ENCODE results near the gene CDK5. TPM values are rescaled to one million over a fixed set of nuclear protein-coding genes. Genes with fewer than 3 reads are reported as not detected.

CDK5 gene
- polyA plus RNA-seq, 1 experiment: 23.8 TPM

DNA sequence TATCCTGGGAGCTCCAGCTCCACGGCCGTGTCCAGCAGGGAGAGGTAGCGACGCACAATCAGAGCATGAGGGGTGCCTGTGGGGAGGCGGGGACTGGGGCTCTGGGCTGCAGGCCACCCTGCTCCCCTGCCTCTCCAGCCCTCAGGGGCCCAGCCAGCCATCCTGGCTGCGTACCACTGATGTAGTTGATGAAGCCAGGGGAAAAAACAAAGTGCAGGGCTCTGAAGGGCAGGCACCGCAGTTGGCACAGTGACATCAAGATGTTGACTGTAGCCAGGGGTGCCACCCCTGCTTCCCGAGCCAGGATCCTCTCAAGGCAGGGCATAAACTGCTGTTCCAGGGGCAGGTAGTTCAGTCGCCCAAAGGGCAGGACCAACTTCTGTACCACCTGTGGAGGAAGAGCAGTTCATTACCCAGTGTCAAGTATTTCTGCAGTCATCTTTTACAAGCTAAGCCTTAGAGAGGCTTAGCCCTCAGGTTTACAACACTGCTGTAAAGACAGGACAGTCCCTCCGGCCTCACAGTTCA lies 20.1 kb upstream of the CDK5 start:
- Histone ChIP-seq H3K4me3 (ENCODE audit: low read depth, low read length) (no peak overlapping the region), H3K27ac (ENCODE audit: low read depth, low read length) (no peak overlapping the region), H3K27me3 (ENCODE audit: control insufficient read depth, insufficient read depth, low read length) (no peaks in the 10 kb centered on the region), H3K9me3 (ENCODE audit: control insufficient read depth, insufficient read depth, low read length) (peaks cover 3% of the 10 kb centered on the region; the same call in 1 of the 2 replicates)
- CTCF ChIA-PET: interaction anchor here (1.1 to 1.7 kb wide), 2 partner anchors 15 to 33 kb away, joined by 4 to 5 read pairs; no protein-coding TSS in a partner anchor
- DNase-seq (ENCODE audit: low read depth, low spot score): no peak
- POLR2A ChIA-PET: interaction anchor here (0.9 kb wide), 1 partner anchor 33 kb away, joined by 4 read pairs; no protein-coding TSS in a partner anchor
- TF ChIP-seq, protein P1, sequence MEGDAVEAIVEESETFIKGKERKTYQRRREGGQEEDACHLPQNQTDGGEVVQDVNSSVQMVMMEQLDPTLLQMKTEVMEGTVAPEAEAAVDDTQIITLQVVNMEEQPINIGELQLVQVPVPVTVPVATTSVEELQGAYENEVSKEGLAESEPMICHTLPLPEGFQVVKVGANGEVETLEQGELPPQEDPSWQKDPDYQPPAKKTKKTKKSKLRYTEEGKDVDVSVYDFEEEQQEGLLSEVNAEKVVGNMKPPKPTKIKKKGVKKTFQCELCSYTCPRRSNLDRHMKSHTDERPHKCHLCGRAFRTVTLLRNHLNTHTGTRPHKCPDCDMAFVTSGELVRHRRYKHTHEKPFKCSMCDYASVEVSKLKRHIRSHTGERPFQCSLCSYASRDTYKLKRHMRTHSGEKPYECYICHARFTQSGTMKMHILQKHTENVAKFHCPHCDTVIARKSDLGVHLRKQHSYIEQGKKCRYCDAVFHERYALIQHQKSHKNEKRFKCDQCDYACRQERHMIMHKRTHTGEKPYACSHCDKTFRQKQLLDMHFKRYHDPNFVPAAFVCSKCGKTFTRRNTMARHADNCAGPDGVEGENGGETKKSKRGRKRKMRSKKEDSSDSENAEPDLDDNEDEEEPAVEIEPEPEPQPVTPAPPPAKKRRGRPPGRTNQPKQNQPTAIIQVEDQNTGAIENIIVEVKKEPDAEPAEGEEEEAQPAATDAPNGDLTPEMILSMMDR (IDR thresholded peaks at IDR 0.05; ENCODE audit: low read depth, low read length): no peak

- POLR2A ChIA-PET: no interaction called here
- Histone ChIP-seq H3K27ac (ENCODE audit: low read depth, low read length) (no peak overlapping the region), H3K9me3 (ENCODE audit: control insufficient read depth, insufficient read depth, low read length) (peaks cover 3% of the 10 kb centered on the region; the same call in 1 of the 2 replicates), H3K4me3 (ENCODE audit: low read depth, low read length) (no peak overlapping the region), H3K27me3 (ENCODE audit: control insufficient read depth, insufficient read depth, low read length) (no peaks in the 10 kb centered on the region)
- CTCF ChIA-PET: interaction anchor here (0.9 to 1.7 kb wide), 3 partner anchors 14 to 34 kb away, joined by 3 to 5 read pairs (median 4); no protein-coding TSS in a partner anchor
- no peak for DNase-seq (ENCODE audit: low read depth, low spot score)
- TF ChIP-seq, protein P1 (IDR thresholded peaks at IDR 0.05; ENCODE audit: low read depth, low read length): peak; percentile 52
Measured at GRCh38 chr7:151076863-151077704, 19.4 kb upstream of the CDK5 start.

DNA sequence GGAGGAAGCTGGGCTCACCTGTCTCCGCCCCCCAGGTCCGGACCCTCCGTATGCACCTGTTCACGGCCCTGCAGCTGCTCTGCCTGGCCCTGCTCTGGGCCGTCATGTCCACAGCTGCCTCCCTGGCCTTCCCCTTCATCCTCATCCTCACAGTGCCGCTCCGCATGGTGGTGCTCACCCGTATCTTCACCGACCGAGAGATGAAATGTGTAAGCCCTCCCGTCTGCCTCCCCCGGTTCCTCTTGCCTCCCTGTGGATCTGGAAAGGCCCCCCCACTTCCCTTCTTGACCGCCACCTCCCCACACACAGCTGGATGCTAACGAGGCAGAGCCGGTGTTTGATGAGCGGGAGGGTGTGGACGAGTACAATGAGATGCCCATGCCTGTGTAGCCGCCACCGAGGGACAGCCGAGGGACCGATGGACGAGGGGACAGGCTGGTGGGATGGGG lies 18.3 kb upstream of the CDK5 start:
- TF ChIP-seq, protein P1 (IDR thresholded peaks at IDR 0.05; ENCODE audit: low read depth, low read length): no peak
- no peak for DNase-seq (ENCODE audit: low read depth, low spot score)
- CTCF ChIA-PET: interaction anchor here (0.9 kb wide), 1 partner anchor 15 kb away, joined by 3 read pairs; no protein-coding TSS in a partner anchor
- Histone ChIP-seq H3K27ac (ENCODE audit: low read depth, low read length) (no peak overlapping the region), H3K9me3 (ENCODE audit: control insufficient read depth, insufficient read depth, low read length) (peaks cover 3% of the 10 kb centered on the region; the same call in 1 of the 2 replicates), H3K27me3 (ENCODE audit: control insufficient read depth, insufficient read depth, low read length) (no peaks in the 10 kb centered on the region), H3K4me3 (ENCODE audit: low read depth, low read length) (no peak overlapping the region)
- POLR2A ChIA-PET: interaction anchor here (0.6 kb wide), 1 partner anchor 29 kb away, joined by 3 read pairs; no protein-coding TSS in a partner anchor

DNA sequence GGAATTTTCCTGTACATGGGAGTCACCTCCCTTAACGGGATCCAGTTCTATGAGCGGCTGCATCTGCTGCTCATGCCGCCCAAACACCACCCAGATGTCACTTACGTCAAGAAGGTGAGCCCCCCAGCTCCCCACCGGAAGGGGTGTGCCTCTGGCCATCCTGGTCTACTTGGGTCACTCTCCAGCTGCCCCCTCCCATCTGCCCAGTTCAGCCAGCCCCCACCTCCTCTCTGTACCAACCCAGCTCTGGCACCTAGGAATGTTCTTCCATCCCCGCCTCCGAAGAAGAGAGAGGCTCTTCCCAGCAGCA lies 17.9 kb upstream of the CDK5 start:
- H3K4me3 ChIP-seq (ENCODE audit: low read depth, low read length): no peak overlapping the region
- ChIA-PET POLR2A (no interaction called here), CTCF (no interaction called here)
- TF ChIP-seq, protein P1 (IDR thresholded peaks at IDR 0.05; ENCODE audit: low read depth, low read length): no peak
- H3K27me3 ChIP-seq (ENCODE audit: control insufficient read depth, insufficient read depth, low read length): no peaks in the 10 kb centered on the region
- no peak for DNase-seq (ENCODE audit: low read depth, low spot score)
- no peak overlapping the region for H3K27ac ChIP-seq (ENCODE audit: low read depth, low read length)
- peaks cover 3% of the 10 kb centered on the region; the same call in 1 of the 2 replicates for H3K9me3 ChIP-seq (ENCODE audit: control insufficient read depth, insufficient read depth, low read length)

Data from AG04450 (cell line).